Stimulated activated CD8-positive, alpha-beta memory T cell treated with anti-CD3 and anti-CD28 coated beads, Interleukin-2, amount 100 ng/mL, for 1 hour (primary cell): ENCODE data around the gene CEND1.

Experiments
- DNase-seq, 2 donors: peaks; one replicate each; pipeline ENCODE4 v3.0.0-alpha.2; 2020; ENCODE audit warnings: low read depth in 2 of 2

The CEND1 gene

DNA sequence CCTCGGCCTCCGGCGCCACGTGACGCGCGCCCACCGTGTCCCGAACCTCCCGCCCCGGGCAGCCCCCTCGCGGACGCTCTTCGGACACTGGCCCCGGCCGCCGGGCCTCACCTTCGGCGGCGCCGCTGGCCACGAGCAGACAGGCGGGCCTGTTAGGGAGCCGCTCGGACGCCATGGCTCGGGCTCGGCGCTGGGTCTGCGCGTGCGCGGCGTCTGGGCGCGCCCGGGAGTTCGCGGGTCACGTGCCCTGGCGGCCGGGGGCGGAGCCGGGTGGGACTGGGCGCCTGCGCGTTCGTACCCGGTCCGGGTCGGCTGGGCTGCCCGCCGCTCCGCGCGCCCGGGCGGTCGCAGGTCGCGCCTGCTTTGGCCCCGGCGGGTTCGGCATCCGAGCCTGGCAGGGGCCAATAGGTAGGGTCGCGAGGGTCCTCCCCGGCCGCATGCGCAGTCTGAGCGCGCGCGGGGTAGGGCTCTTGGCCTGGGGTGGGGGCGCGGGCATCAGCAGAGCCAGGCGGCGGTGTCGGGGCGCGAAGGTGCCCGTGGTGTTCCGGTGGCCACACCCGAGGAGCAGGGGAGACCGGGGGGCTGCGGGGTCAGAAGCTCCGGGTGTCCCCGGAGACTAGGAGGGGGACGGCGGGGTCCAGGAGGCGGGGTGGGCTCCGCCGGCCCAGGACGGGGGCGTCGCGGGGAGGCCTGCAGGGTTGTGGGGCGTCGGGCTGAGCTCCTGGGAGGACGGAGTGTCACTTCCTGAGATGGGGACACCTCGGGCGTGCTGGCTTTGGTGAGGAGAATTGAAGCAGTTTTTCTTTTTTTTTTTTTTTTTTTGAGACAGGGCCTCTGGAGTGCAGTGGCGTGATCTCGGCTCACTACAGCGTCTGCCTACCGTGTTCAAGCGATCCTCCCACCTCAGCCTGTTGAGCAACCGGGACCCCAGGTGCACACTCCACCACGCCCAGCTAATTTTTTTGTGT lies 12.3 kb downstream of the CEND1 start, which contains the start of gene GATD1:
TSS of gene GATD1 (minus strand) at position 200 of the 968 bp plus-strand sequence. CDS start at position 175, 25 bp downstream.
- DNase-seq, result peak; percentile 88 to 90

DNA sequence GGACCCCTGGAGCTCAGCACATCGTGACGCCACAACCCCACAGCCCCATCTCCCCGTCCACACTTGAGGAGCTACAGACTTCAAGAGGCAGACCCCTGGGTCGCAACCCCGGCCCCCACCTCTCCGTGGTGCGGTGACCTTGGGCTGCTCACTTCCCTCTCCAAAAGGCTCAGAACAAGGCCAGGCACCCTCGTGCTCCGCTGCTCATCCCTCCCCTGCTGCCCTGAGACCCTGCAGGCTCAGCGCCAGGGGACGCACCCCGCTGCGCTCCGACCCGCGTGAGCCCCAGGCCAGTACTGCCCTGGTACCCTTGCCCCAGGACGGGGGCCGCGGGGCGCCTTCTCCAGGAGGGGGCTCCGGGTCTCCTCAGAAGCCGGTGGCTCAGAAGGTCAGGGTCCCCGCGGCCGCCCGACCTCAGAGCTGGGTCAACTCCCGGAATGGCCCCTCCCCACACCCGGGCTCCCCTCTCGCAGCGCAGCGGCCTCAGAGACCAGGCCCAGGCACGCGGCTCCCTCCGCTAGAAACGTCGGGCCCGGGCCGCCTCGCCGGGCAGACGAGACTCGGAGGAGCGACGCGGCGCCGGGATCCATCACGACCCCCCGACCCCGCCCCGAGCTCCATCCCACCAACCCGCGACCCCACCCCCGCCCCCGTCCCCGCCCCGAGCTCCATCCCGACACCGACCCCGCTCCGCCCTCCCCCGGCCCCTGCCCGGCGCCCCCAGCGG lies 13.2 kb downstream of the CEND1 start:
- no peak for DNase-seq

- DNase-seq, result no peak
Measured at GRCh38 chr11:776263-776560, 13.7 kb downstream of the CEND1 start.

- DNase-seq, result no peak
Measured at GRCh38 chr11:774873-775592, 14.9 kb downstream of the CEND1 start.

GRCh38 chr11:773830-774229 lies 16.1 kb downstream of the CEND1 start:
- DNase-seq, result no peak

GRCh38 chr11:773425-773824 lies 16.5 kb downstream of the CEND1 start:
- no peak for DNase-seq

GRCh38 chr11:772429-773390 lies 17.2 kb downstream of the CEND1 start:
- DNase-seq, result no peak

GRCh38 chr11:771617-772204 lies 18.2 kb downstream of the CEND1 start:
- no peak for DNase-seq

- DNase-seq, result no peak
Measured at GRCh38 chr11:770642-771616, 19.0 kb downstream of the CEND1 start.

DNA sequence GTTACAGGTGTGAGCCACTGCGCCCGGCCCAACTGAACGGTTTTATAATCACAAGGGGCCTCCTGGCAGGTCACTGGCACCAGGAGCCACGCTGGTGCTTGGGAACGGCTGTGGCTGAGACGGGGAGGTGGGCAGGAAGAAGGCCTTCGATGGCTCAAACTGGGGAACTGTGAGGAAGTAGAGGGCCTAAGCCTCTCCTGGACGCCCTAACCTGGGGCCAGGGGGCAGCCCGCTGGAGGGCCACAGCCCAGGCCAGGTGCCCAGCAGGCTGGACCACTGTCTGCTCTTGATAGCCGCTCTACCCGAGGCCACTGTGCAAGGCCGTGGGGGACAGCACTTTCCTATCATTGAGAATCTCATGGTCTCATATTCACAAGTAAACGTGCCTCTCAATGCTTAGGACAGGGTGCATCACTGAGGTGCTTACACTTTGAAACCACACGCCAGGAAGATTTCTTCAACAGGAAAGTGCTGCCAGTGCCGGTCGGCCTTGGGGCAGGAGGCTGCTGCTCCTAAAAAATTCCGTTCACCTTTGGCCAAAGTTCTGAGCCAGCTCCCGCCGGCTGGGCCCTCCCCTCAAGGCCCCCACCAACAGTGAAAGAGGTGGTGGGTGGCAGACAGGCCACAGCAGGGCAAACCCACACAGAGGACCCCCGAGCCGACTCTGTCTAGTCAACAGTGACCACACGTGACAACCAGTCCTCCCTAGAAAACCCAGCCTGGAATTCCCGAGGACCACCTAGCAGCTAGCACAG lies 19.8 kb downstream of the CEND1 start:
- no peak for DNase-seq

- no peak for DNase-seq
Measured at GRCh38 chr11:767238-767637, 22.7 kb downstream of the CEND1 start.

DNA sequence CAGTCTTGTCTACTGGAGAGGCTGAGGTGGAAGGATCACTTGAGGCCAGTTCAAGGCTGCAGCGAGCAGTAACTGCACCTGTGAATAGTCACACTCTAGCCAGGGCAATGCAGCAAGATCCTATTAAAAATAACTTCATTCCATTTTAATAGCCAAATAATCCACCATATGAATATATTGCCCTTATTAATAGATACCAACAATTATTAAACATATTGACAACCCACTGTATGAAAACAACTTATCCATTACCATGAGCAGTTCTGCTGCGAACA lies 23.0 kb downstream of the CEND1 start:
- no peak for DNase-seq

DNA sequence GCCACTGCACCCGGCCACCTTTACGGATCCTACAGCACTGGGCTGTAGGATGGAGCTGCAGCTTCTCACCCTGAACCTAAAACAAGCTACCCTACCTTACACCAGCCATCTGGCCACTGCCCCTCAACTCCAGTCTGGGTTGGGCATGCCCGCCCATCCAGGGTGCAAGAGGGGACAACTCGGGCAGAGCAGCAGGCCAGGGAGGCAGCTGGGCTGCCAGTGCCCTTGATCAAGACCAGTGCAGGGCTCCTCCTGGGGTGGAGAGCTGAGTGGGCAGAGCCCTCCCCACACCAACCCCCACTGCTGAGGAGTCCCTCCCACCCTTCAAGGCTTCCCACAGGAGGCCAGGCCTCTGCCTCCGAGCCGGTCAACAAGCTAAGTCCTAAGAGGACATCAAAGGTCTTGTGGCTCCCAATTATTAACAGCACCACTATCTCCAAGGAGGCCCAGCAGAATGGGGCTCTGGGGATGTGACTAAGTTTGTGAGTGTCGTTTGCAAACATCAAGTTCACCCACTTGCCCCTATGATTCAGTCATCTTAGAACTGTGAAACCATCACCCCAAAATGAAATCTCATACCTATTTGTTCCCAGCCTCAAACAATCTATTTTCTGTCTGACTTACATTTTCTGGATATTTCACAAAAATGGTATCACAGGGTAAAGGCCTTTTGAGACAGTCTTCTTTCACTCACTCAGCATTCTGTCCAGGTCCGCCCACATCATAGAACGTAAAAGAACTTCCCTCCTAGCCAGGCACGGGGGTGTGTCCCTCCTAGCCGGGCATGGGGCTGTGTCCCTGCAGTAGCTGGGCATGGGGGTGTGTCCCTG lies 23.6 kb downstream of the CEND1 start:
- no peak for DNase-seq

DNA sequence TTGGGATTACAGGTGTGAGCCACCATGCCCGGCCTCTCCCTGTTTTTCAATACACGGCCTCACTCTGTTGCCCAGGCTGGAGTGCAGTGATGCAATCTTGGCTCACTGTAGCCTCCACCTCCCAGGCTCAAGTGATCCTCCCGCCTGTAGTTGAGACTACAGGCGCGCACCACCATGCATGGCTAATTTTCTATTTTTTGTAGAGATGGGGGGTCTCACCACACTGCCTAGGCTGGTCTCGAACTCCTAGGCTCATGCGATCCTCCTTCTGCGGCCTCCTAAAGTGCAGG lies 24.1 kb downstream of the CEND1 start:
- DNase-seq, result no peak

DNA sequence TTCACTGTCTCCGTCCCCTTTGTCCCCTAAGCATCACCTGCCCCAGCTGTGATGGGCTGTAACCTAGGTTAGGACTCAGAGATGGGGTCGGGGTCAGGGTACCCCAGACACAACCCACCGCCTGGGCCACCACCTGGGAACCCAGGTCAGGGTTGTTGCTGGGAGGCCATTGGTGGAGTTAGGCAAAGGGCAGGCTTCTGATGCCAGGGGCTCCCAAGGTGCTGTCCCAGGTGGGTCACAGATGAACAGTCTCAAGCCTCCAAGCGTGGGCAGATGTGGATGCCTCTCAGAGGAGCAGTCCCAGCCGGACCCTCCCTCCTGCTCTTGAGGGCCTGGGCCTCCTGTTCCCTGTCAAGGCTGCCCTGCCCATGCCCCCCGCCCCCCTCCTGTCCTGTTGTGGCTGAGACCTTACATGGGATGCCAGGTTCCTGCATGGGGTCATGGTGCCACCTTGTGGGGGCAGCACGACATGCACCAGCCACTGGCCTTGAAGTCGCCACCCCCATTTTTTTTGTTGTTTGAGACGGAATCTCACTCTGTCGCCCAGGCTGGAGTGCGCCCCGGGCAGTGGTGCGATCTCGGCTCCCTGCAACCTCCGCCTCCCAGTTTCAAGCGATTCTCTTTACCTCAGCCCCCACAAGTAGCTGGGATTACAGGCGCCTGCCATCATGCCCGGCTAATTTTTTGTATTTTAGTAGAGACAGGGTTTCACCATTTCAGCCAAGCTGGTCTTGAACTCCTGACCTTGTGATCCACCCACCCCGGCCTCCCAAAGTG lies 24.7 kb downstream of the CEND1 start:
- peak; percentile 33 to 51 for DNase-seq

DNA sequence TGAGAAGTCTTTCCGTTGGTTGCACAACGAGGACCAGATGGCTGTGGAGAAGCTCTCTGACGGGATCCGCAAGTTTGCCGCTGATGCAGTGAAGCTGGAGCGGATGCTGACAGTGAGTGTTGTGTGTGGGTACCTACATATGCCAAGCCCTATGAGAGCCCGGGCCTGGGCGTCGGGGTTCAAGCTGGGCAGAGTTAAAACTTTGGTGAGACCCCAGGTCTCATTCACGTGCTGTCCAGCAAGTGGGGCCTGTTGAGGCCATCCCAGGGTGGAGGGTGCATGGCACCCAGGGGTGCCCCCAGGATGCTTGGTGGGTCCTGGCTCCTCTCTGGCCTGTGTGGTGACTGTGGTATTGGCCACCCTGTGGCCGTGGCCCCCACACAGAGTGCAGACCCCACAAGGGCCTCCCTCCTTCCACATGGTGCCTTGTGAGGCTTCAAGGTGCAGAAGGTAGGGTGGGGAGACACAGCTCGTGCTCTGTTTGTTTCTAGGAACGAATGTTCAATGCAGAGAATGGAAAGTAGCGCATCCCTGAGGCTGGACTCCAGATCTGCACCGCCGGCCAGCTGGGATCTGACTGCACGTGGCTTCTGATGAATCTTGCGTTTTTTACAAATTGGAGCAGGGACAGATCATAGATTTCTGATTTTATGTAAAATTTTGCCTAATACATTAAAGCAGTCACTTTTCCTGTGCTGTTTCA lies 25.4 kb downstream of the CEND1 start:
- no peak for DNase-seq
